Gastrocnemius medialis (tissue), 4 donors: ENCODE data around the gene ADIRF. TPM values are rescaled to one million over a fixed set of nuclear protein-coding genes. Genes with fewer than 3 reads are reported as not detected.
A peak's percentile ranks its signal among the peaks of the same experiment; 100 is the strongest.

Experiments used
- ATAC-seq, 2 donors: fragments of 150-250 bp; one replicate each; pipeline ENCODE4 v1.9.1; 2016
- DNase-seq, 2 donors: peaks; one replicate each; pipeline ENCODE4 v3.0.0-alpha.2; 2019
- H3K27ac ChIP-seq, 4 donors: fragments of 200-600 bp; sonication (generic); 1 replicate in 1 of 4; 2 replicates in 3 of 4; pipeline ENCODE4 v1.5.1; 2016 to 2018; ENCODE audit warnings: mild to moderate bottlenecking in 2 of 4, moderate library complexity in 1 of 4
- H3K27me3 ChIP-seq, 3 donors: fragments of 200-600 bp; sonication (generic) in 2 of 3; 1 replicate in 1 of 3; 2 replicates in 2 of 3; pipeline versions ENCODE4 v1.5.1 to v1.6.0; 2016 to 2019; ENCODE audit warnings: mild to moderate bottlenecking in 1 of 3, moderate library complexity in 1 of 3
- H3K36me3 ChIP-seq, 2 donors: fragments of 200-600 bp; sonication (generic) in 1 of 2; one replicate each; pipeline ENCODE4 v1.5.1; 2017 to 2018
- H3K4me1 ChIP-seq, 2 donors: fragments of 200-600 bp; sonication (generic) in 1 of 2; one replicate each; pipeline ENCODE4 v1.5.1; 2016 to 2017; ENCODE audit warnings: mild to moderate bottlenecking in 2 of 2
- H3K4me3 ChIP-seq, 4 donors: fragments of 200-600 bp; sonication (generic) in 3 of 4; 1 replicate in 1 of 4; 2 replicates in 3 of 4; pipeline ENCODE4 v1.5.1; 2016 to 2019; ENCODE audit warnings: mild to moderate bottlenecking in 2 of 4
- H3K9me3 ChIP-seq, 3 donors: fragments of 200-600 bp; sonication (generic) in 2 of 3; 1 replicate in 1 of 3; 2 replicates in 2 of 3; pipeline ENCODE4 v1.5.1; 2016 to 2019
- CTCF ChIP-seq, 5 experiments: fragments of 450-650 bp in 3 of 5; fragments of 200-600 bp in 2 of 5; sonication (generic) in 2 of 5; IDR thresholded peaks in 4 of 5; conservative IDR thresholded peaks in 1 of 5; 1 replicate in 4 of 5; 2 replicates in 1 of 5; pipeline ENCODE4 v1.5.1; 2016 to 2019; ENCODE audit warnings: antibody characterized with exemption in 5 of 5, mild to moderate bottlenecking in 3 of 5, moderate library complexity in 3 of 5
- POLR2A ChIP-seq, 2 donors: fragments of 450-650 bp; IDR thresholded peaks; one replicate each; pipeline ENCODE4 v1.6.1; 2017; ENCODE audit warnings: antibody characterized with exemption in 2 of 2, mild to moderate bottlenecking in 2 of 2, moderate library complexity in 2 of 2
- in situ Hi-C, 4 donors: fragments of 200-750 bp; cut with MboI; loops; one replicate each; pipeline versions ENCODE4 v1.15.0 to v1.8.0; 2017; ENCODE audit warnings: low sequenced_read_pairs in 4 of 4
- intact Hi-C: fragments of 100-400 bp; cut with DNase I; formaldehyde crosslinking; loops from one replicate; pipeline ENCODE4 v1.15.1; 2023; ENCODE audit warnings: low total_unique reads
- total RNA-seq, 4 donors: library from RNA; depleted of rRNA; stranded (reverse); fragments of >200 nt; gene quantifications; one replicate each; pipeline versions ENCODE4 v1.1.0 to v1.2.3, GENCODE V29; 2016

ADIRF gene
- total RNA-seq, 4 donors from 2014 or later: 20.1 to 51.2 (median 31.0) TPM

- Histone ChIP-seq H3K27me3 (no peaks in the 10 kb centered on the region), H3K4me3 (no peak overlapping the region), H3K27ac (no peak overlapping the region), H3K36me3 (no peaks in the 10 kb centered on the region), H3K4me1 (peaks cover 32% of the 10 kb centered on the region in 2 donors), H3K9me3 (no peaks in the 10 kb centered on the region)
- intact Hi-C loops (no loop called here), in situ Hi-C loops (loop anchor here in 1 of 4 donors (25.0 kb wide), 1 partner anchor 145 kb away; the partner anchor contains the start of genes GLUD1 and SHLD2)
- TF ChIP-seq CTCF (IDR thresholded peaks at IDR 0.05 in 4 of 5, conservative IDR thresholded peaks at IDR 0.05 in 1 of 5): no peak
- no peak for TF ChIP-seq POLR2A (IDR thresholded peaks at IDR 0.05)
- DNase-seq: no peak
- ATAC-seq: no peak
Observed at GRCh38 chr10:86942441-86943315, 25.6 kb upstream of the ADIRF start.

DNA sequence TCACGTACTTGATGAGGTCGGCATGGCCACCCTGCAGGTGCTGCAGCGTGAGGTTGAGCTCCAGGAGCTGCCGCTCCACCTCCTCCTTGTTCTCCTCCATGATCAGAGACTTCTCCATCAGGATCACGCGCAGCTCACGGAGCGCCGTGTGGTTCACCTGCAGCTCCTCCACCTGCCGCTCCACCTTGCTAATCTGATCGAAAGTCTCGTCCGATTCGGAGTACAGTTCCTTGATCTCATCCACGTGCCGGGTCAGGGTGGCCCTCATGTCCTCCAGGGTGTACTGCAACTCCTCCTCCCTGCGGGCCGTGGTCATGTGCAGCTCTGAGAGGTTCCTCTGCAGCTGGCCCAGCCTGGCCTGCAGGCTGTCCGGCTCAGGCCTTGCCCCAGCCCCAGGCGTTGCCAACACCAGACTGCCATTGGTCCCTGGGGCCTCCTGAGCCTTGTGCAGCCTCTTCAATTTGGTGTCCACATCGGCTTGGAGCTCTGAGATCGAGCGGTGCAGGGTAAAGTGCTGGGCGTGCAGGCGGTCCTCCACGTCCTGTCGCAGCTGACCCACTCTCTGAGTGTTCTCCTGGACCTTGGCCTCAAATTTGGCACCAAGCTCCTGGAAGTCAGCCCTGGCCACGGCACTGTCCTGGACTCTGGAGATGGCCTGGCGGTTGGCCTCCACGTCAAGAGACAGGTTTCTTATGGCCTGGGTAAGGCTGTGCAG lies 24.8 kb upstream of the ADIRF start:
- H3K36me3 ChIP-seq: no peaks in the 10 kb centered on the region
- ATAC-seq (no peak), DNase-seq (no peak)
- no peaks in the 10 kb centered on the region for H3K9me3 ChIP-seq
- intact Hi-C loops: no loop called here
- H3K4me1 ChIP-seq: peaks cover 32% of the 10 kb centered on the region in 2 donors
- TF ChIP-seq POLR2A (IDR thresholded peaks at IDR 0.05) (no peak), CTCF (IDR thresholded peaks at IDR 0.05 in 4 of 5, conservative IDR thresholded peaks at IDR 0.05 in 1 of 5) (no peak)
- no peak overlapping the region for H3K27ac ChIP-seq
- no peak overlapping the region for H3K4me3 ChIP-seq
- in situ Hi-C loops: loop anchor here in 1 of 4 donors (25.0 kb wide), 1 partner anchor 144 kb away; the partner anchor contains the start of genes GLUD1 and SHLD2
- H3K27me3 ChIP-seq: no peaks in the 10 kb centered on the region

DNA sequence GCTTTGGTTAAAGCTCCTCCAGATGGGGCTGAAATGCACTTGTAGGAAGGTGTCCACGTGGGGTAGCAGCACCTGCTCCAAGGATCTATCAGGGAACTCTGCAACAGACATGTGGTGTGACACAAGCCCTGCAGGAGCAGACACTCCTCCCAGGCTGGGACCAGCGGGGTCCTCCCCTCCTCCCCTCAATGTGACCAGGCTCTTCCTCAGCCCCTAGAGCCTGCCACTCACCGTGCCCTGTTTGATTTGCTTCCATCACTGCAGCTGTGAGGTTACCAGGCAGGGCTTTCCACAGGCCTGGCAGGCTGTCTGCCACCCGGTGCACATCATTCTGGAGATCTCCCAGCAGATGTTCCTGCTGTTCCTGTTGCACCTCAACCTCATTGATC lies 24.3 kb upstream of the ADIRF start:
- Histone ChIP-seq H3K27ac (no peak overlapping the region), H3K9me3 (no peaks in the 10 kb centered on the region), H3K4me1 (peaks cover 28 to 32% of the 10 kb centered on the region in 2 donors), H3K4me3 (no peak overlapping the region), H3K27me3 (no peaks in the 10 kb centered on the region), H3K36me3 (no peaks in the 10 kb centered on the region)
- TF ChIP-seq POLR2A (IDR thresholded peaks at IDR 0.05): no peak
- TF ChIP-seq CTCF (IDR thresholded peaks at IDR 0.05 in 4 of 5, conservative IDR thresholded peaks at IDR 0.05 in 1 of 5): no peak
- in situ Hi-C loops (loop anchor here in 1 of 4 donors (25.0 kb wide), 1 partner anchor 143 kb away; the partner anchor contains the start of genes GLUD1 and SHLD2), intact Hi-C loops (no loop called here)
- DNase-seq (no peak), ATAC-seq (no peak)

DNA sequence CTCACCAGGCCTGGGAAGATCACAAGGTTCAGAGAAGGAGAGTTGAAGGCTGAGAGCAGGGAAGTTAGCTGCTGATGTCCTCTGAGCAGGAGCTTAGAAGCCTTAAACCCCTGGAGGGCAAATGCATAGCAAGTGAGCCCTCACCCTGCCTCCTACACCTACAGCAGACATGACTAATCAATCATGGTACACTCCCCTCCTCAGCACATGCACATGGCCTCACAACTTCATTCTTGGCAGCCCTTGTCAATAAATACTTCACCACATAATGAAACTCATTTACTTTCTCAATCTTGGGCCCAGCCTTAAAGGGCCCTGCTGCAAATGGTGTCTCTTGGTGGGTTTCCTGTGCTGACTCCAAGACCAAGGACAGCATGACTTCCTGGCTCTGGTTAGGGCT lies 23.8 kb upstream of the ADIRF start:
- intact Hi-C loops (no loop called here), in situ Hi-C loops (loop anchor here in 1 of 4 donors (25.0 kb wide), 1 partner anchor 143 kb away; the partner anchor contains the start of genes GLUD1 and SHLD2)
- Histone ChIP-seq H3K4me3 (no peak overlapping the region), H3K27me3 (no peaks in the 10 kb centered on the region), H3K27ac (no peak overlapping the region), H3K9me3 (no peaks in the 10 kb centered on the region), H3K36me3 (no peaks in the 10 kb centered on the region), H3K4me1 (peaks cover 26 to 32% of the 10 kb centered on the region in 2 donors)
- ATAC-seq (no peak), DNase-seq (no peak)
- TF ChIP-seq POLR2A (IDR thresholded peaks at IDR 0.05): no peak

DNA sequence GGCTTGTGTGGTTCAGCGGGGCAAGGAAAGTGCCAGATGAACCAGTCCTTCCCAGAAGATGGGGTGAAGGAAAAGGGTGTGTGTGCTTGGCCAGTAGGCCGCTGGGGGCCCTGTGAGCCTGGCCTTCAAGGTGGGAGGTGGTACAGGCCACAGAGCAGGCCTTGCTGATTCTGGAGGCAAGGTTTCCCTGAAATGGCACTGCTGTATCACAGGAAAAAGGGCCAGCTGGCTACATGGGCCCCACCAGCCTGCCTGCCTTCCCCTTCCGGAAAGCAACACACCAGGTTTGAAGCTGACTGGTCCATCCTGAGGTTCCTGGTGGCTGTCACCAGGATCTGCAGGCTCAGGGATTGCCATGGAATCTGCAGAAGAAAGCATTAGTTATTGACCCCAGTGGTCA lies 23.4 kb upstream of the ADIRF start:
- in situ Hi-C loops (loop anchor here in 1 of 4 donors (25.0 kb wide), 1 partner anchor 142 kb away; the partner anchor contains the start of genes GLUD1 and SHLD2), intact Hi-C loops (no loop called here)
- DNase-seq (peak in 1 of 2 donors; percentile 10), ATAC-seq (no peak)
- Histone ChIP-seq H3K36me3 (no peaks in the 10 kb centered on the region), H3K4me3 (no peak overlapping the region), H3K27ac (no peak overlapping the region), H3K27me3 (no peaks in the 10 kb centered on the region), H3K9me3 (no peaks in the 10 kb centered on the region), H3K4me1 (peaks cover 26 to 32% of the 10 kb centered on the region in 2 donors)
- TF ChIP-seq CTCF (IDR thresholded peaks at IDR 0.05 in 4 of 5, conservative IDR thresholded peaks at IDR 0.05 in 1 of 5): no peak
